GM12878 (cell line): ENCODE measurements around the gene OSBP. TPM values are rescaled to one million over a fixed set of nuclear protein-coding genes. Genes with fewer than 3 reads are reported as not detected.

ENCODE experiments used
- ATF3 ChIP-seq: IDR thresholded peaks from 2 replicates; pipeline ENCODE4 v1.6.1; 2011; ENCODE audit warnings: low read depth, mild to moderate bottlenecking, low read length, moderate library complexity, borderline replicate concordance; ENCODE audit errors: extremely low read depth
- BACH1 ChIP-seq: fragments of 450-650 bp; IDR thresholded peaks from 2 replicates; pipeline ENCODE4 v1.6.1; 2017; ENCODE audit warnings: mild to moderate bottlenecking, borderline replicate concordance
- BCL3 ChIP-seq: IDR thresholded peaks from 2 replicates; pipeline ENCODE4 v1.6.1; 2011; ENCODE audit warnings: borderline replicate concordance, low read depth, mild to moderate bottlenecking, moderate library complexity, low read length; ENCODE audit not compliant: insufficient read depth, poor library complexity, severe bottlenecking
- BRCA1 ChIP-seq: IDR thresholded peaks from 2 replicates; pipeline ENCODE4 v1.6.1; 2011; ENCODE audit warnings: low read depth, low read length, improper control_type of control experiment
- CBFB ChIP-seq: IDR thresholded peaks from 2 replicates; pipeline ENCODE4 v1.6.1; 2016; ENCODE audit warnings: antibody characterized with exemption, low read depth
- CBX3 ChIP-seq: fragments of 200-600 bp; sonication (generic); IDR thresholded peaks from 2 replicates; pipeline ENCODE4 v1.6.1; 2016; ENCODE audit warnings: low read depth, borderline replicate concordance
- CHD2 ChIP-seq: IDR thresholded peaks from 2 replicates; pipeline ENCODE4 v1.6.1; 2011; ENCODE audit warnings: low read depth, low read length, improper control_type of control experiment, borderline replicate concordance
- E2F8 ChIP-seq: fragments of 450-650 bp; IDR thresholded peaks from 2 replicates; pipeline ENCODE4 v1.6.1; 2018; ENCODE audit warnings: mild to moderate bottlenecking, low read depth, moderate library complexity; ENCODE audit not compliant: partially characterized antibody
- GABPA ChIP-seq: IDR thresholded peaks from 2 replicates; pipeline ENCODE4 v1.6.1; 2014; ENCODE audit warnings: antibody characterized with exemption, low read depth, mild to moderate bottlenecking, inconsistent platforms
- KDM1A ChIP-seq: fragments of 200-600 bp; sonication (generic); IDR thresholded peaks from 2 replicates; pipeline ENCODE4 v1.6.1; 2016; ENCODE audit warnings: borderline replicate concordance
- MEF2A ChIP-seq: IDR thresholded peaks from 2 replicates; pipeline ENCODE4 v1.6.1; 2011; ENCODE audit warnings: low read depth, mild to moderate bottlenecking, low read length, moderate library complexity; ENCODE audit not compliant: insufficient read depth
- MTA3 ChIP-seq: IDR thresholded peaks from 2 replicates; pipeline ENCODE4 v1.6.1; 2012; ENCODE audit warnings: low read length, inconsistent platforms, borderline replicate concordance
- NFXL1 ChIP-seq: fragments of 450-650 bp; IDR thresholded peaks from 2 replicates; pipeline ENCODE4 v1.6.1; 2017; ENCODE audit warnings: antibody characterized with exemption, mild to moderate bottlenecking, borderline replicate concordance
- SMAD5 ChIP-seq: IDR thresholded peaks from 2 replicates; pipeline ENCODE4 v1.6.1; 2016; ENCODE audit warnings: antibody characterized with exemption, low read depth
- TCF12 ChIP-seq: IDR thresholded peaks from 2 replicates; pipeline ENCODE4 v1.6.1; 2011; ENCODE audit warnings: low read depth, mild to moderate bottlenecking, low read length
- ZBTB11 ChIP-seq: fragments of 450-650 bp; formaldehyde crosslinking; IDR thresholded peaks from 2 replicates; pipeline ENCODE4 v1.5.0; 2022; ENCODE audit warnings: mild to moderate bottlenecking, missing genetic modification characterization
- ZNF592 ChIP-seq: fragments of 450-650 bp; IDR thresholded peaks from 2 replicates; pipeline ENCODE4 v1.6.1; 2017; ENCODE audit warnings: mild to moderate bottlenecking, moderate library complexity
- polyA plus RNA-seq, 11 experiments: library from polyadenylated mRNA; depleted of rRNA in 4 of 11; unstranded in 6 of 11; stranded (reverse) in 5 of 11; fragments of >200 nt; fragmentation: Nextera tagmentation in 4 of 11; fragmentation: Illumina TruSeq in 1 of 11; extraction: Ambion mirVana in 4 of 11; extraction: Trizol in 1 of 11; gene quantifications; 1 replicate in 1 of 11; 2 replicates in 10 of 11; pipeline versions ENCODE4 v1.2.1 to v1.2.3, GENCODE V29; 2011 to 2016; ENCODE audit warnings: inconsistent platforms in 2 of 11, missing spikeins in 2 of 11, low read depth in 1 of 11
- total RNA-seq, 4 experiments: library from RNA; depleted of rRNA in 3 of 4; stranded (reverse); fragments of >200 nt in 3 of 4; fragmentation: Illumina TruSeq in 1 of 4; extraction: Trizol in 1 of 4; gene quantifications; 2 replicates each; pipeline versions ENCODE4 v1.2.1 to v1.2.3, GENCODE V29; 2013 to 2021

The OSBP gene
- total and polyA plus RNA-seq, 10 of the 15 experiments (the other 5 are each of a cell fraction or from before 2014, with no cell fraction given): 5.9 to 41.2 (median 21.7) TPM

GRCh38 chr11:59556115-59556916 is 59.3 kb downstream of the OSBP start (continued):
- TF ChIP-seq E2F8 (no peak), CBX3 (no peak), NFXL1 (no peak), TCF12 (no peak), CBFB (no peak), CHD2 (no peak), MTA3 (no peak), BACH1 (0 out of 2 replicates have a peak, but pooled peaks have one; percentile 12), GABPA (peak; percentile 65), BRCA1 (no peak), SMAD5 (no peak), KDM1A (no peak), ZBTB11 (CRISPR knock-in tag) (no peak), ATF3 (no peak), BCL3 (no peak), MEF2A (no peak), ZNF592 (no peak)
